Activated T-cell treated with anti-CD3 and anti-CD28 coated beads, Interleukin-2, amount 50 U/mL, for 72 hours (primary cell): ENCODE data around the gene KLKB1. TPM values are rescaled to one million over a fixed set of nuclear protein-coding genes. Genes with fewer than 3 reads are reported as not detected.
A peak's percentile ranks its signal among the peaks of the same experiment; 100 is the strongest.

Experiments used
- ATAC-seq, 2 donors: fragments of 150-1000 bp; cut with Tn5 transposase; replicated peaks in 1 of 2; 2 replicates each; pipeline ENCODE4 v1.10.0; 2021; ENCODE audit warnings: moderate library complexity in 2 of 2, mild to moderate bottlenecking in 1 of 2
- DNase-seq, 2 donors: peaks; one replicate each; pipeline ENCODE4 v3.0.0; 2021 to 2022; ENCODE audit warnings: mixed read lengths in 1 of 2
- H3K27ac Mint-ChIP-seq: one replicate; pipeline ENCODE4 v1.8.0; 2022; ENCODE audit warnings: mild to moderate bottlenecking, moderate library complexity, mixed read lengths
- H3K27me3 Mint-ChIP-seq: one replicate; pipeline ENCODE4 v1.8.0; 2022; ENCODE audit warnings: low read depth, mixed read lengths
- H3K36me3 Mint-ChIP-seq, 2 donors: one replicate each; pipeline ENCODE4 v1.8.0; 2022; ENCODE audit warnings: mixed read lengths in 2 of 2, mild to moderate bottlenecking in 1 of 2; ENCODE audit not compliant: insufficient read depth in 2 of 2
- H3K4me1 Mint-ChIP-seq: one replicate; pipeline ENCODE4 v1.8.0; 2022; ENCODE audit warnings: low read depth, mixed read lengths
- H3K4me3 Mint-ChIP-seq, 2 donors: one replicate each; pipeline ENCODE4 v1.8.0; 2022; ENCODE audit warnings: mild to moderate bottlenecking in 2 of 2, mixed read lengths in 2 of 2, moderate library complexity in 2 of 2
- H3K9me3 Mint-ChIP-seq, 2 donors: one replicate each; pipeline ENCODE4 v1.8.0; 2022; ENCODE audit warnings: mixed read lengths in 2 of 2
- total RNA-seq, 2 donors: library from RNA; stranded (reverse); gene quantifications; one replicate each; pipeline ENCODE4 v1.2.3, GENCODE V29; 2022

KLKB1 gene
- 1 to 10 TPM in 1 of 2 donors, under 1 TPM in 1; 0.79 to 1.2 TPM for total RNA-seq

- Mint-ChIP-seq H3K27me3 (no peaks in the 10 kb centered on the region), H3K36me3 (peaks cover 17 to 21% of the 10 kb centered on the region in 2 donors), H3K4me3 (no peak within 1 kb of the TSS), H3K4me1 (no peaks in the 10 kb centered on the region), H3K27ac (no peak within 1 kb of the TSS), H3K9me3 (peaks cover 6 to 20% of the 10 kb centered on the region in 2 donors)
- no peak for DNase-seq
- ATAC-seq = no peak
Observed at GRCh38 chr4:186227221-186227620, at the start of gene KLKB1. Gene KLKB1, plus strand, starts transcription at chr4:186227507. Its CDS starts 689 bp downstream, at chr4:186228196.

DNA sequence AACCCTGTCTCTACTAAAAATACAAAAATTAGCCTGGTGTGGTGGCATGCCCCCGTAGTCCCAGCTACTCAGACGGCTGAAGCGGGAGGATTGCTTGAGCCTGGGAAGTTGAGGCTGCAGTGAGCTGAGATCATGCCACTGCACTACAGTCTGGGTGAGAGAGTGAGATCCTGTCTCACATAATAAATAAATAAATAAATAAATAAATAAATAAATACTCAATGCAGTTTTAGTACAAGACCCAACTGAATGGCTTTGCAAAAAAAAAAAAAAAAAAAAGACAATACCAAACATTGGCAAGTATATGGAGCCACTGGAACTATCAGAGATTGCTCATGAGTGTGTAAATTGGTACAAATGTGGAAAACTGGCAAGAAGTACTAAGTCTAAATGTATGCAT, 39.2 kb upstream of the KLKB1 start:
- Mint-ChIP-seq H3K27ac (no peak overlapping the region), H3K36me3 (peaks cover 0 to 4% of the 10 kb centered on the region in 2 donors), H3K4me3 (no peak overlapping the region), H3K4me1 (peaks cover 28% of the 10 kb centered on the region), H3K27me3 (peaks cover 11% of the 10 kb centered on the region), H3K9me3 (peaks cover 1 to 4% of the 10 kb centered on the region in 2 donors)
- DNase-seq (no peak), ATAC-seq (no peak)

DNA sequence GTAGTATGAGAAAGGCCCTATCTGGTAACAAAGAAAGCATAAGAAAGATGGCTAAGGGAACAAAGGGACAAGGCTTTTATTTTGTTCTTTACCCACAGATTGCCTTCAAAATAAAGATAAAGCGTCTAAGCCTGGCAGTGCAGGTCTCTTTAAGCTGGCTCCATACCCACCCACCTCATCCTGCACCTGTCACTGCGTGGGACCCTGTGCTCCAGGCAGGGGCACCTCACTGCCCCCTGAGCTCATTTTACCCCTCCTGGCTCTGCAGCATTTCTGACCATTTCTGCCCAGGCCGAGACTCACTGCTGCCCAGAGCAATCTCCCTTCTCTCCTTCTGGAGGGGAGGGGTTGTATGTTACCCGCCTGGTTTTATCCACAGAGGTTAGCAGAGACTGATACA, 37.7 kb upstream of the KLKB1 start:
- H3K4me3 Mint-ChIP-seq = peak overlapping the region; percentile 90 to 92
- peaks cover 1 to 4% of the 10 kb centered on the region in 2 donors for H3K9me3 Mint-ChIP-seq
- H3K36me3 Mint-ChIP-seq = peaks cover 0 to 4% of the 10 kb centered on the region in 2 donors
- H3K27me3 Mint-ChIP-seq = peaks cover 6% of the 10 kb centered on the region
- peaks cover 36% of the 10 kb centered on the region for H3K4me1 Mint-ChIP-seq
- ATAC-seq (no peak), DNase-seq (no peak)
- peak overlapping the region; percentile 91 for H3K27ac Mint-ChIP-seq

DNA sequence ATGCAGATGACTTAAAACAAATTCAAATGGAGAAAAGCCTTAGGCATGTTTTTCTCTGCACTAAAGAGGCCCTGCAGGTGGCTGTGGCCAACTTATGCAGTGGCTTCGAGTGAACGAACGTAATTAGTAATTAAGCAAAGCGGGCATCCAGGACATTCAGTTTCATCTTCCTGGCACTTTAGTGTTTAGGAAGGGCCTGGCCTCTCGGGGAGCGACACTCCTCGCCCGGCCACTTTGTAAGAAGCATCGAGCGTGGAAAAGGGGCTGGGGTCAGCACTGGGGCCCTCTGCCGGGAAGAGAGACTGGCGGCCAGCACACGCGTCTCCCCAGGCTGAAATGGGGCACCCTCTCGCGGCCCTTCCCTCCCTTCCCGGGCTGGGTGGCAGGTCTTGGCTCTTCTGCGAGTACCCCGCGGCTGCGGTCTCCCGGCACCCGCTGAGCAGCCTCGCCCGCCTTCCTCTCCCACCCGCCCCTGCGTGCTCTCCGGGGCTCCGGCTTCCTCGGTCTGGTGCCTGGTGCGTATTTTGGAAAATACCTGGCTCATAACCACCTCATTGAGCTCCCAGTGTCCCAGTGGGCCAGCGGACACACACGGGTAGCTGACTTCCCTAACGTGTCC, 36.6 kb upstream of the KLKB1 start:
- peak; percentile 35 for ATAC-seq
- peak; percentile 41 to 49 for DNase-seq
- Mint-ChIP-seq H3K27ac (peak overlapping the region; percentile 91), H3K27me3 (no peaks in the 10 kb centered on the region), H3K36me3 (no peaks in the 10 kb centered on the region), H3K9me3 (no peaks in the 10 kb centered on the region), H3K4me1 (peaks cover 39% of the 10 kb centered on the region), H3K4me3 (peak overlapping the region; percentile 90 to 92)

DNA sequence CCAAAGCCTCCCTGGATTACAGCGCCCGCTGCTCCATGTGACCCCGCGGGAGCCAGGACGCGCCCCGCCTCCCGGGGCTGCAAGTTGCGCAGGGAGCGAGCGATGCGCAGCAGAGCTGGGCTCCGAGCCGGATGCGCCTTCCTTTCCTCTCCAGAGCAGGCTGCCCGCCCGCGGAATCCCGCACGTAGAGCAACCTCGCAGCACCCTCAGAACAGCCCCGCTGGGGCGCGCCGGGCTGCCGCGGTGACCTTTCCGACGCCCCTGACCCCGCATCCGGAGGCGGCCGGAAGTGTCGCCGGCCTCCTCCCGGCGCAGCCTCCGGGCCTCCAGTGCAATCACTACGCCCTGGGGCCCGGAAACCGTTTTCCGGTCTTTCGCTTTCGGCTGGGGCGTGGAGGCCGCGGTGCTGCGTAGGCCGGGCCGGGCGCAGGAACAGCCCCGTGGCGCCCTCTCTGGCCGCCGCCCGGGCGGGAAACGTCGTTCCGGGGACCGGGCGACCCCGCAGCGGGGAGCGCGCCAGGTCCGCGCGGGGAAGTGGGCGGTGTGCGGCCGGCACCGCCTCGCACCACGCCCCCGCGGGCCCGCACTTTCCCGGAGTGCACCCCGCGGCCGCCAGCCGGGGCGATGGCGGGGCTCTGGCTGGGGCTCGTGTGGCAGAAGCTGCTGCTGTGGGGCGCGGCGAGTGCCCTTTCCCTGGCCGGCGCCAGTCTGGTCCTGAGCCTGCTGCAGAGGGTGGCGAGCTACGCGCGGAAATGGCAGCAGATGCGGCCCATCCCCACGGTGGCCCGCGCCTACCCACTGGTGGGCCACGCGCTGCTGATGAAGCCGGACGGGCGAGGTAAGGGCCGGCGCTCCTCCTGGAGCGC, 35.9 kb upstream of the KLKB1 start, which contains the start of gene CYP4V2:
CYP4V2 (plus strand) TSS at position 368 of the 866 bp plus-strand sequence; CDS start at position 625, 257 bp downstream.
- H3K27ac Mint-ChIP-seq = peak within 1 kb of the TSS; percentile 96
- H3K9me3 Mint-ChIP-seq = no peaks in the 10 kb centered on the region
- DNase-seq (peak; percentile 92 to 93), ATAC-seq (peak; percentile 92 to 93)
- peak within 1 kb of the TSS; percentile 90 to 96 for H3K4me3 Mint-ChIP-seq
- H3K4me1 Mint-ChIP-seq = peaks cover 45% of the 10 kb centered on the region
- H3K36me3 Mint-ChIP-seq = peaks cover 0 to 2% of the 10 kb centered on the region in 2 donors
- H3K27me3 Mint-ChIP-seq = no peaks in the 10 kb centered on the region

DNA sequence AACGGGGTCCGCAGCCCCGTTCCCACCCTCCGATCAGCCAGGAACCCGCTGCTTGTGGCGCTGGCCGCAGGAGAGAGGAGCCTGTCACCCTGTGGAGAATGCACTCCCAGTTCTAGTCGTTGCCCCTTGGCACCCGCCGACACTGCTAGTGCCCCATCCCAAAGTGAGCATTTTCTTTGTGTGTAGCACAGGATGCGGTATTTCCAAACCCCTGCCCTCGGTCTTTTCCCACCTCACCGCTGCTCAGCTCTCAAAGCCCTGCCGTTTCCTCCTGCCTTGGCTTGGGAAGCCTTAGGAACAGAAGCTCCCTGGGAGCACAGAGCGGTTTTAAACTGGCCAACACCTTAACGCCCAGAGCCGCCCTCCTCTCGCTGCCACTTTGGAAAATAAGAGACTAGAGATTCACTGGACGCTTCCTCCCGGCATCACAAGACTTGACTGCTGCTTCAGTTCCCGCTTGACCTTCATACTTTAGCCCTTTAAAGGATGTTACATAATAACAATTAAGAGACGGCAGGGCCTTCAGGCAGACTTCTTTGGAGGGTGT, 35.2 kb upstream of the KLKB1 start:
- peak overlapping the region; percentile 96 for H3K27ac Mint-ChIP-seq
- H3K4me3 Mint-ChIP-seq = peak overlapping the region; percentile 90 to 96
- no peaks in the 10 kb centered on the region for H3K9me3 Mint-ChIP-seq
- DNase-seq (peak in 1 of 2 donors; percentile 20), ATAC-seq (peak in 1 of 2 donors; percentile 8)
- peaks cover 45% of the 10 kb centered on the region for H3K4me1 Mint-ChIP-seq
- peaks cover 0 to 5% of the 10 kb centered on the region in 2 donors for H3K36me3 Mint-ChIP-seq
- no peaks in the 10 kb centered on the region for H3K27me3 Mint-ChIP-seq

GRCh38 chr4:186193851-186194250, 33.5 kb upstream of the KLKB1 start:
- Mint-ChIP-seq H3K27me3 (no peaks in the 10 kb centered on the region), H3K27ac (no peak overlapping the region), H3K4me3 (no peak overlapping the region), H3K9me3 (no peaks in the 10 kb centered on the region), H3K36me3 (peaks cover 0 to 5% of the 10 kb centered on the region in 2 donors), H3K4me1 (peaks cover 44% of the 10 kb centered on the region)
- no peak for ATAC-seq
- no peak for DNase-seq

DNA sequence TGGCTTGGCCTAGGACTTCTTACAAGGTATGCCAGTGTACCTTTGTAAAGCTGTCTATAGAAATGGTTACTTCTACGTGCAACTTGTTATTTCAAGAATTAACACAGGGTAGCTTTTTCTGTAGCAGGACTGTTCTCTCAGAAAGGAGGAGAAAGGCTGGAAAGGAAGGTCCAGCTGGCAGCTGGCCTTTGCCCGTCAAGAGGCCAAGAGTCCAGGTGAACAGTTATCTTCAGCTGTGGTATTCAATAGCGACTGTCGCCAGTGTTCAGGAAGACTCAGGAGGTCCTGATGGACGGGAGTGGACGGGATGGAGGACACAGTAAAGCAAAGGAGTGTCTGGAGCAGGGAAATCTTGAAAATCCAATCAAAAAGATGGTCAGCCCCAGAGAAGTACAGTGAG, 31.2 kb upstream of the KLKB1 start:
- H3K27ac Mint-ChIP-seq = no peak overlapping the region
- no peak for DNase-seq
- no peaks in the 10 kb centered on the region for H3K27me3 Mint-ChIP-seq
- no peak for ATAC-seq
- peaks cover 27% of the 10 kb centered on the region for H3K4me1 Mint-ChIP-seq
- H3K4me3 Mint-ChIP-seq = no peak overlapping the region
- no peaks in the 10 kb centered on the region for H3K9me3 Mint-ChIP-seq
- peaks cover 0 to 5% of the 10 kb centered on the region in 2 donors for H3K36me3 Mint-ChIP-seq

- Mint-ChIP-seq H3K27me3 (no peaks in the 10 kb centered on the region), H3K9me3 (peaks cover 0 to 3% of the 10 kb centered on the region in 2 donors), H3K4me1 (peaks cover 33% of the 10 kb centered on the region), H3K36me3 (peaks cover 0 to 5% of the 10 kb centered on the region in 2 donors), H3K27ac (no peak overlapping the region), H3K4me3 (no peak overlapping the region)
- DNase-seq = no peak
- ATAC-seq = no peak
Observed at GRCh38 chr4:186200516-186200915, 26.8 kb upstream of the KLKB1 start.

DNA sequence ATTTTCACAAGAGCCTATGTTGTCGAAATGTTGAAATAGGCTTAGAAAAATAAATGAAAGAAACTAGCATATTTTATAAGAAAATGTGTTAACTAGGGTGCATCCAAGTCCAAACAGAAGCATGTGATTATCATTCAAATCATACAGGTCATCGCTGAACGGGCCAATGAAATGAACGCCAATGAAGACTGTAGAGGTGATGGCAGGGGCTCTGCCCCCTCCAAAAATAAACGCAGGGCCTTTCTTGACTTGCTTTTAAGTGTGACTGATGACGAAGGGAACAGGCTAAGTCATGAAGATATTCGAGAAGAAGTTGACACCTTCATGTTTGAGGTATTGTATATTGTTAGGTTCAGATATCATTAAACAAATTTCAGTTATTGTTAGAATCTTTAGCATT, 26.3 kb upstream of the KLKB1 start:
- Mint-ChIP-seq H3K4me1 (peaks cover 33% of the 10 kb centered on the region), H3K9me3 (peaks cover 0 to 3% of the 10 kb centered on the region in 2 donors), H3K27me3 (no peaks in the 10 kb centered on the region), H3K4me3 (no peak overlapping the region), H3K36me3 (peaks cover 0 to 3% of the 10 kb centered on the region in 2 donors), H3K27ac (no peak overlapping the region)
- ATAC-seq = no peak
- no peak for DNase-seq

DNA sequence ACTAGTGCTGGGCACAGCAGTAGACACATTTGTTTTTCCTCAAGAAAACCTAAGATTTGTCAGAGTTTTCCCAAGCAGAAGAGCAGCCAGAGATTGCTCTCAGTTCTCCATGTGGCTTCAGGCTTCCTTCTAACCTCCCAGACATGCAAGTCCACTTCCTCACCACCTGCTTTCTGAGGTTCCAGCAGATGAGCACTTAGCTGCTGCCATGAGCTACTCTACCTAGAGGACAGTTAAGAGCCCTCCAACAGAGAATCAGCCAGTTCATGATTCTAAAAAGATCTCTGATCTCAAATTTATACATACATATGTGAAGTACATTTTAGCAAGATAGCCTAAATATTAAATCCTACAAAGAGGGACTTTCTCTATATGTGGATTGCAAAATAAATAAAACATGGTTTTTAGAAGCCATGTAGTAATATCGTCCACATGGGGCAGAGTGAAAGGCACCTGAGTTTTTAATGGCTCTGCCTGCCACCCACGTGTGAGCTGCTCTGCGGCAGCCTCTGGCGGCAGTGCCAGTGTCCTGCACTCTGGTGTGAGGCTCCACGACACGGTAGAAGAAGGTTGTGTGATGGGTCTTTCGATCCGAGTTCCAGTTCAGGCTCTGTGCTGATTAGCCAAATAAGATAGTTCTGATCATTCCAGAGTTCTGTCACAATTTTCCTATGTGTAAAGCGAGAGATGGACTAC, 25.6 kb upstream of the KLKB1 start:
- H3K9me3 Mint-ChIP-seq = peaks cover 0 to 3% of the 10 kb centered on the region in 2 donors
- DNase-seq (peak; percentile 37 to 65), ATAC-seq (peak; percentile 84)
- peaks cover 0 to 3% of the 10 kb centered on the region in 2 donors for H3K36me3 Mint-ChIP-seq
- peaks cover 34% of the 10 kb centered on the region for H3K4me1 Mint-ChIP-seq
- H3K4me3 Mint-ChIP-seq = peak overlapping the region; percentile 17 to 47
- H3K27me3 Mint-ChIP-seq = no peaks in the 10 kb centered on the region
- no peak overlapping the region for H3K27ac Mint-ChIP-seq

DNA sequence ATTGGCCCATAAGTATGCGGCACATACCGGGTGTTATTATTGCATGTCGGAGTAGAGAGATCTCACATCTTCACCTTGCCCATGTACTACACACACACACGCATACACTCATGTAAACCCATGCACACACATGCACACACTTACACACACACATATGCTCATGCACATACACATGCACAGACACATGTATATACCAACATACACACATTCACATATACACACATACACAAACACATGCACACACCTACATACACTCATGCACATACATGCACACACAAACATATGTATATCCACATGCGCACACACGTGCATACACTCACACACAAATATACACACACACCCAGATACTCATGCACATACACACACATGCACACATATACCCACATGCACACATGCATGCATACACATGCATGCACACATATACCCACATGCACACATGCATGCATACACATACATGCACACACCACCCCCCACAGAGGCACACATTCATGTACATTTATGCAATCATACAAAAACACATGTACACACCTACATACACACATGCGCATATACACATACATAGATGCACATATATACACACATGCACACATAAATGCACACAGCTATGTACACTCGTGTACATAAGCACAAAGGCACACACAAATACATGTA, 24.7 kb upstream of the KLKB1 start:
- Mint-ChIP-seq H3K4me1 (peaks cover 34% of the 10 kb centered on the region), H3K27ac (no peak overlapping the region), H3K27me3 (no peaks in the 10 kb centered on the region), H3K36me3 (no peaks in the 10 kb centered on the region), H3K4me3 (no peak overlapping the region), H3K9me3 (peaks cover 0 to 3% of the 10 kb centered on the region in 2 donors)
- no peak for ATAC-seq
- DNase-seq = no peak
